HepG2 (cell line): ENCODE data around the gene NOS1AP. TPM values are rescaled to one million over a fixed set of nuclear protein-coding genes. Genes with fewer than 3 reads are reported as not detected.

Experiments used
- ATAC-seq: fragments of 200-7000 bp; cut with Tn5 transposase; 3 replicates; pipeline ENCODE4 v1.9.1; 2020; ENCODE audit warnings: mild to moderate bottlenecking, moderate library complexity
- BruUV-seq: library from RNA; stranded (reverse); fragments of 400-500 nt; replicated peaks from 2 replicates; lab custom pipeline; 2021; lab: Mats Ljungman, UMichigan
- CTCF ChIA-PET: fragments of 300-600 bp; formaldehyde crosslinking; extraction: SDS; loops from one replicate; lab custom pipeline; 2021; ENCODE audit warnings: low total read pairs, inconsistent platforms, low intra/inter-chr PET ratio; lab: Yijun Ruan, JAX
- POLR2A ChIA-PET: fragments of 350-600 bp; sonication (Branson Sonifier 250); formaldehyde crosslinking; loops from one replicate; lab custom pipeline; 2020; ENCODE audit warnings: antibody characterized with exemption, inconsistent platforms; lab: Yijun Ruan, JAX
- DNase-seq: peaks from one replicate; pipeline ENCODE4 v3.0.0-alpha.2; 2015; ENCODE audit warnings: low spot score
- FAIRE-seq: peaks from 3 replicates; lab custom pipeline; 2011; peaks lifted over from hg19 to GRCh38; lab: Jason Lieb, UNC
- H2AFZ ChIP-seq: one replicate; pipeline ENCODE4 v1.6.1; 2011; ENCODE audit warnings: low read length, inconsistent platforms
- H3K27ac ChIP-seq: fragments of 300-600 bp; 3 replicates; pipeline ENCODE4 v1.8.0; 2011; ENCODE audit warnings: mixed run types, mild to moderate bottlenecking, mixed read lengths, low read length, inconsistent platforms; ENCODE audit not compliant: insufficient read depth; ENCODE audit errors: extremely low read length
- H3K27me3 ChIP-seq, 2 experiments: fragments of 200-600 bp in 1 of 2; 2 replicates in 1 of 2; 3 replicates in 1 of 2; pipeline versions ENCODE4 v1.6.0 to v1.8.0; 2011; ENCODE audit warnings: low read length in 2 of 2, mild to moderate bottlenecking in 2 of 2, moderate library complexity in 2 of 2, inconsistent platforms in 1 of 2; ENCODE audit not compliant: insufficient read depth in 2 of 2, control insufficient read depth in 1 of 2
- H3K36me3 ChIP-seq, 2 experiments: fragments of 200-600 bp in 1 of 2; replicated peaks in 1 of 2; 2 replicates in 1 of 2; 3 replicates in 1 of 2; pipeline versions ENCODE4 v1.5.1 to v1.8.0; 2011; ENCODE audit warnings: low read length in 2 of 2, inconsistent platforms in 1 of 2; ENCODE audit not compliant: insufficient read depth in 2 of 2, control insufficient read depth in 1 of 2
- H3K4me1 ChIP-seq: 2 replicates; pipeline ENCODE4 v1.5.1; 2012; ENCODE audit warnings: low read length, inconsistent platforms; ENCODE audit not compliant: insufficient read depth
- H3K4me2 ChIP-seq: 2 replicates; pipeline ENCODE4 v1.6.0; 2011; ENCODE audit warnings: low read depth, low read length, inconsistent platforms
- H3K4me3 ChIP-seq, 3 experiments: fragments of 200-600 bp in 1 of 3; sonication (generic), shearing (Covaris generic) in 1 of 3; replicated peaks in 1 of 3; 2 replicates each; pipeline ENCODE4 v1.5.1; 2011 to 2016; ENCODE audit warnings: low read length in 3 of 3, inconsistent platforms in 2 of 3, low read depth in 2 of 3, mild to moderate bottlenecking in 2 of 3, control low read depth in 1 of 3, mixed read lengths in 1 of 3; ENCODE audit not compliant: insufficient read depth in 1 of 3
- H3K79me2 ChIP-seq: one replicate; pipeline ENCODE4 v1.6.1; 2011; ENCODE audit warnings: low read length, inconsistent platforms; ENCODE audit not compliant: insufficient read depth
- H3K9ac ChIP-seq: 2 replicates; pipeline ENCODE4 v1.6.0; 2011; ENCODE audit warnings: mild to moderate bottlenecking, low read depth, low read length, inconsistent platforms; ENCODE audit not compliant: insufficient read depth
- H3K9me3 ChIP-seq: 2 replicates; pipeline ENCODE4 v1.5.1; 2012; ENCODE audit warnings: mild to moderate bottlenecking, low read length
- H4K20me1 ChIP-seq: 2 replicates; pipeline ENCODE4 v1.6.0; 2011; ENCODE audit warnings: inconsistent platforms, mild to moderate bottlenecking, low read length, moderate library complexity; ENCODE audit not compliant: insufficient read depth
- CEBPZ ChIP-seq: IDR thresholded peaks from 2 replicates; pipeline ENCODE4 v1.6.1; 2012; ENCODE audit warnings: low read length, improper control_type of control experiment
- CHD4 ChIP-seq: fragments of 200-600 bp; sonication (generic); IDR thresholded peaks from 2 replicates; pipeline ENCODE4 v1.7.0; 2017; ENCODE audit warnings: mild to moderate bottlenecking, low read length, borderline replicate concordance
- KMT2B ChIP-seq: IDR thresholded peaks from 2 replicates; pipeline ENCODE4 v1.6.1; 2016; ENCODE audit warnings: missing genetic modification reagents, missing compliant biosample characterization
- MAZ ChIP-seq, 2 experiments: sonication (generic) in 1 of 2; formaldehyde crosslinking in 1 of 2; IDR thresholded peaks; 2 replicates each; pipeline versions ENCODE4 v1.5.0 to v1.6.1; 2012 to 2020; ENCODE audit warnings: low read depth in 2 of 2, mild to moderate bottlenecking in 2 of 2, borderline replicate concordance in 1 of 2, improper control_type of control experiment in 1 of 2, low read length in 1 of 2, missing genetic modification reagents in 1 of 2, moderate library complexity in 1 of 2
- NBN ChIP-seq: fragments of 450-650 bp; conservative IDR thresholded peaks from 2 replicates; pipeline ENCODE4 v1.6.1; 2017
- PHF21A ChIP-seq: sonication (generic); formaldehyde crosslinking; IDR thresholded peaks from 2 replicates; pipeline ENCODE4 v1.5.0; 2020; ENCODE audit warnings: mild to moderate bottlenecking, missing genetic modification reagents
- SSRP1 ChIP-seq: IDR thresholded peaks from 2 replicates; pipeline ENCODE4 v1.6.1; 2016; ENCODE audit warnings: control low read depth
- ZBTB42 ChIP-seq: sonication (generic); formaldehyde crosslinking; IDR thresholded peaks from 2 replicates; pipeline ENCODE4 v1.5.0; 2020; ENCODE audit warnings: mild to moderate bottlenecking, missing genetic modification reagents
- ZNF563 ChIP-seq: sonication (generic); formaldehyde crosslinking; IDR thresholded peaks from 2 replicates; pipeline ENCODE4 v1.8.0; 2022; ENCODE audit warnings: mild to moderate bottlenecking, moderate library complexity, missing genetic modification reagents
- ZNF570 ChIP-seq: sonication (generic); formaldehyde crosslinking; IDR thresholded peaks from 2 replicates; pipeline ENCODE4 v1.4.0; 2020; ENCODE audit warnings: mild to moderate bottlenecking, missing genetic modification reagents, borderline replicate concordance
- ZNF720 ChIP-seq: sonication (generic); formaldehyde crosslinking; IDR thresholded peaks from 2 replicates; pipeline ENCODE4 v1.4.0; 2020; ENCODE audit warnings: missing genetic modification reagents
- ZNF776 ChIP-seq: sonication (generic); formaldehyde crosslinking; IDR thresholded peaks from 2 replicates; pipeline ENCODE4 v1.4.0; 2020; ENCODE audit warnings: mild to moderate bottlenecking, missing genetic modification reagents
- WGBS: methylation state at CpG from one replicate; pipeline ENCODE4 v1.1.6; 2017; ENCODE audit warnings: low lambda C conversion rate; 5-methylcytosine and 5-hydroxymethylcytosine counted together
- in situ Hi-C: cut with HindIII; loops from 2 replicates; pipeline ENCODE4 v1.10.0; 2017; ENCODE audit warnings: low pct_unique_long_range_greater_than_20kb; ENCODE audit not compliant: extremely low pct_ligation_motif_present
- intact Hi-C: fragments of 100-400 bp; cut with micrococcal nuclease; formaldehyde crosslinking; loops from one replicate; pipeline ENCODE4 v1.10.0; 2022; ENCODE audit not compliant: unreplicated experiment
- polyA plus RNA-seq, 8 experiments: library from polyadenylated mRNA; depleted of rRNA in 3 of 8; stranded (reverse) in 7 of 8; unstranded in 1 of 8; fragments of >200 nt; fragmentation: Illumina TruSeq in 4 of 8; extraction: Trizol in 4 of 8; gene quantifications; 2 replicates each; pipeline versions ENCODE4 v1.2.1 to v1.2.3, GENCODE V29; 2011 to 2016; ENCODE audit warnings: low read depth in 4 of 8, missing spikeins in 1 of 8, mixed read lengths in 1 of 8; ENCODE audit not compliant: insufficient read depth in 1 of 8
- total RNA-seq, 5 experiments: library from RNA; depleted of rRNA; stranded (reverse); fragments of >200 nt; fragmentation: Illumina TruSeq; extraction: Trizol; gene quantifications; 2 replicates each; pipeline ENCODE4 v1.2.3, GENCODE V29; 2016; ENCODE audit warnings: low read depth in 1 of 5
- TF ChIP-seq, protein P1 (sequence below): IDR thresholded peaks from 2 replicates; pipeline ENCODE4 v1.6.1; 2012; ENCODE audit warnings: inconsistent platforms
- TF ChIP-seq, protein P2 (sequence below): sonication (generic); formaldehyde crosslinking; IDR thresholded peaks from 2 replicates; pipeline ENCODE4 v1.4.0; 2020; ENCODE audit warnings: mild to moderate bottlenecking, missing genetic modification reagents, borderline replicate concordance
- TF ChIP-seq, protein P3 (sequence below): sonication (generic); formaldehyde crosslinking; IDR thresholded peaks from 2 replicates; pipeline ENCODE4 v1.4.0; 2020; ENCODE audit warnings: mild to moderate bottlenecking, missing genetic modification reagents

Gene NOS1AP
- total and polyA plus RNA-seq, 2 of the 13 experiments (the other 11 are each of a cell fraction or from before 2014, with no cell fraction given): 2.0 to 3.3 TPM

DNA sequence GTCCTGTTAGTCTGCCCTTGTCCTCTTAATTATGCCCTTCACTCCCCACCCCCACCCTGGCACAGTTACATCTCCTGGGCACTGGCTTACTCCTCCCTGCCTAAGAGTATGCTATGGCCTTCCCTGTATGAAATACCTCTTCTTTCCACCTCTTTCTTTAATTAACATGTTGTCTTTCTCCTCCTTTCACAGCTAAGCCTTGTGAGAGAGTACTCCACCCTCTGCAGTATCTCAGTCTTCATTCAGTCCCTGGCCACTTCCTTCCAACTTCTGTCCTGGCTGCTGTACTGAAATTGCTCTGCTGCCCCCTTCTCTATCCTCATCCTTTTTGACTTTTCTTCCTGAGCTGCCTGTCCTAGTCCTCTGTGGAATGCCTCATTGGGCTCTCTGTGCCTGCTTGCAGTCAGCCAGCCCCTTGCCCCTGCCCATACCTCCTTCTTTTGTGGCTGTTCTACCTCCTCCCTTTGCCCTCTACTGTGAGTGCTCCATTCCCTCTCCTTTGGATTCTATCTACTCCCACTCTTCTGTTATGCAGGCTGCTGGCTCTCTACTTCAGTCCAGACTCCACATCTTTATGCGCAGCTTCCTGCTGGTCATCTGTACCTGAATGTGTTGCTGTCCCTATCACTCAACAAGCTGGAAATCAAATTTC lies 8.3 kb downstream of the NOS1AP start:
- no peak overlapping the region for H3K4me2 ChIP-seq
- CTCF ChIA-PET: no interaction called here
- H4K20me1 ChIP-seq: peaks cover 4% of the 10 kb centered on the region; the same call in 1 of the 2 replicates
- H3K9me3 ChIP-seq: peaks cover 6% of the 10 kb centered on the region; the same call in 1 of the 2 replicates
- no peaks in the 10 kb centered on the region for H3K27me3 ChIP-seq
- in situ Hi-C loops (no loop called here), intact Hi-C loops (no loop called here)
- H3K4me1 ChIP-seq: peaks cover 41% of the 10 kb centered on the region
- H3K79me2 ChIP-seq: peaks cover 82% of the 10 kb centered on the region
- H3K36me3 ChIP-seq: peaks cover 1 to 14% of the 10 kb centered on the region in 2 experiments; a peak in 4 of 5 replicates
- no peak for ATAC-seq
- no peak overlapping the region for H3K9ac ChIP-seq
- no peak overlapping the region for H3K27ac ChIP-seq
- POLR2A ChIA-PET: no interaction called here
- H2AFZ ChIP-seq: no peak overlapping the region
- H3K4me3 ChIP-seq: no peak overlapping the region
- 100% methylated on average over 1 of the region's 1 CpG for WGBS
- DNase-seq: no peak
- FAIRE-seq: no peak
- BruUV-seq: no TSS peak
- TF ChIP-seq KMT2B: no peak
- TF ChIP-seq, protein P1, sequence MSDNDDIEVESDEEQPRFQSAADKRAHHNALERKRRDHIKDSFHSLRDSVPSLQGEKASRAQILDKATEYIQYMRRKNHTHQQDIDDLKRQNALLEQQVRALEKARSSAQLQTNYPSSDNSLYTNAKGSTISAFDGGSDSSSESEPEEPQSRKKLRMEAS: no peak
- TF ChIP-seq ZNF563 (CRISPR knock-in tag): no peak
- no peak for TF ChIP-seq MAZ (IDR thresholded peaks at IDR 0.05; ENCODE audit: borderline replicate concordance, low read depth, low read length)
- TF ChIP-seq MAZ (CRISPR knock-in tag; IDR thresholded peaks at IDR 0.05; ENCODE audit: low read depth): no peak
- TF ChIP-seq, protein P2, sequence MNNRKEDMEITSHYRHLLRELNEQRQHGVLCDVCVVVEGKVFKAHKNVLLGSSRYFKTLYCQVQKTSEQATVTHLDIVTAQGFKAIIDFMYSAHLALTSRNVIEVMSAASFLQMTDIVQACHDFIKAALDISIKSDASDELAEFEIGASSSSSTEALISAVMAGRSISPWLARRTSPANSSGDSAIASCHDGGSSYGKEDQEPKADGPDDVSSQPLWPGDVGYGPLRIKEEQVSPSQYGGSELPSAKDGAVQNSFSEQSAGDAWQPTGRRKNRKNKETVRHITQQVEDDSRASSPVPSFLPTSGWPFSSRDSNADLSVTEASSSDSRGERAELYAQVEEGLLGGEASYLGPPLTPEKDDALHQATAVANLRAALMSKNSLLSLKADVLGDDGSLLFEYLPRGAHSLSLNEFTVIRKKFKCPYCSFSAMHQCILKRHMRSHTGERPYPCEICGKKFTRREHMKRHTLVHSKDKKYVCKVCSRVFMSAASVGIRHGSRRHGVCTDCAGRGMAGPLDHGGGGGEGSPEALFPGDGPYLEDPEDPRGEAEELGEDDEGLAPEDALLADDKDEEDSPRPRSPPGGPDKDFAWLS: no peak
- TF ChIP-seq ZBTB42: no peak
- TF ChIP-seq CHD4: no peak
- TF ChIP-seq, protein P3, sequence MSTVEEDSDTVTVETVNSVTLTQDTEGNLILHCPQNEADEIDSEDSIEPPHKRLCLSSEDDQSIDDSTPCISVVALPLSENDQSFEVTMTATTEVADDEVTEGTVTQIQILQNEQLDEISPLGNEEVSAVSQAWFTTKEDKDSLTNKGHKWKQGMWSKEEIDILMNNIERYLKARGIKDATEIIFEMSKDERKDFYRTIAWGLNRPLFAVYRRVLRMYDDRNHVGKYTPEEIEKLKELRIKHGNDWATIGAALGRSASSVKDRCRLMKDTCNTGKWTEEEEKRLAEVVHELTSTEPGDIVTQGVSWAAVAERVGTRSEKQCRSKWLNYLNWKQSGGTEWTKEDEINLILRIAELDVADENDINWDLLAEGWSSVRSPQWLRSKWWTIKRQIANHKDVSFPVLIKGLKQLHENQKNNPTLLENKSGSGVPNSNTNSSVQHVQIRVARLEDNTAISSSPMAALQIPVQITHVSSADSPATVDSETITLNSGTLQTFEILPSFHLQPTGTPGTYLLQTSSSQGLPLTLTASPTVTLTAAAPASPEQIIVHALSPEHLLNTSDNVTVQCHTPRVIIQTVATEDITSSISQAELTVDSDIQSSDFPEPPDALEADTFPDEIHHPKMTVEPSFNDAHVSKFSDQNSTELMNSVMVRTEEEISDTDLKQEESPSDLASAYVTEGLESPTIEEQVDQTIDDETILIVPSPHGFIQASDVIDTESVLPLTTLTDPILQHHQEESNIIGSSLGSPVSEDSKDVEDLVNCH (CRISPR knock-in tag): no peak
- TF ChIP-seq ZNF720 (CRISPR knock-in tag): no peak
- TF ChIP-seq PHF21A: no peak
- no peak for TF ChIP-seq CEBPZ
- TF ChIP-seq ZNF570 (CRISPR knock-in tag): no peak
- no peak for TF ChIP-seq SSRP1 (CRISPR knock-in tag)
- no peak for TF ChIP-seq NBN
- TF ChIP-seq ZNF776 (CRISPR knock-in tag): no peak
